IPS-18a (cell line): ENCODE data around the gene CNTFR.
A peak's percentile ranks its signal among the peaks of the same experiment; 100 is the strongest.

Experiments
- H3K27ac ChIP-seq: one replicate; pipeline ENCODE4 v1.5.1; 2013; ENCODE audit warnings: low read length
- H3K27me3 ChIP-seq: one replicate; pipeline ENCODE4 v1.6.1; 2013; ENCODE audit warnings: mild to moderate bottlenecking, low read length; ENCODE audit not compliant: control insufficient read depth, insufficient read depth
- H3K36me3 ChIP-seq: one replicate; pipeline ENCODE4 v1.6.1; 2013; ENCODE audit warnings: low read depth, low read length; ENCODE audit not compliant: control insufficient read depth
- H3K4me1 ChIP-seq: one replicate; pipeline ENCODE4 v1.6.1; 2013; ENCODE audit warnings: low read depth, low read length; ENCODE audit not compliant: control insufficient read depth
- H3K4me3 ChIP-seq: one replicate; pipeline ENCODE4 v1.5.1; 2013; ENCODE audit warnings: low read length
- H3K9ac ChIP-seq: one replicate; pipeline ENCODE4 v1.6.1; 2013; ENCODE audit warnings: mild to moderate bottlenecking, low read length, moderate library complexity
- H3K9me3 ChIP-seq: one replicate; pipeline ENCODE4 v1.6.1; 2013; ENCODE audit warnings: low read depth, low read length; ENCODE audit not compliant: control insufficient read depth

The CNTFR gene

DNA sequence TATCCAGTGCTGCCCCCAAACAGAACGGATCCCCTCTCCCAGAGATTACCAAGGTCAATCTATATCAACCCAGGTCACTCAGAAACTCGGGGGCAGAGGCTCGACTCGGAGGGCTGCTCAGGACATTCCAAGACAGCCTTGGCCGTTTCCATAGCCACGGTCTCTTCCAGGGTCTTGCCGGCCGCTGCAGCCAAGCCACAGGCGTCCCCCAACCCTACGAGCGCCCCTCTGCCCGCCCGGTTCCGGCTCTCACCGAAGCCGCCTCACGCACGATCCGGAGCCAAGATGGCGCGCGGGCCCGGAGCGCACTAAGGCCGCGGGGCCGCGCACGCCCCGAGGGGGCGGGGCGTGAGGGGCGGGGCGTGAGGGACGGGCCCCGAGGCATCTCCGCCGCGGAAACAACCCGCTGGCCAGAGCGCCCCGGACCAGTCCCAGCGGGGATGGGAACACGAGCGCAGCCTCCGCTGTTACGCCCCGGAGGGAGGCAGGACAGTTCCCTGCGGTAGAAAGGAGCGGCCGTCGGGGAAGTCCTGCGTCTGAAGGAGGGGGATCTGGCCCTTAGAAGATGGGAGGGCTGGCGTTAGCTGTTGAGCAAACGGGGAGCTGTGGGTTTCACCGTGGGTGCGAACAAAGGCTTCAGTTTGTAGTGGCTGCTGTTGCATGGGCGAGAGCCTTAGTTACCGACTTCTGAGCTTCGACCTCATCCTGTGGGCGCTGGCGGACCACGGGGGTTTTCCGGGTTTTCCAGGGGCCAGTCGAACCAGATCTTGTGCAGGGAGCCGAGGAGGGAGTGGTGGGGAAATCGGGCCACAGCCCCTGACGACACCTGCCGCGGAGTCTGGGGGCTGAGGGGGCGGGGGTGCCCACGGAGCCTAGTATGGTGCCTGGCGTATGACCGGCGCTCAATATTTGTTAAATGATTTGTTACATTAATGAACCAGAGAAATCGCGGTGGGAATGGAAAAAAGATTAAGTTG, 22.6 kb upstream of the CNTFR start, which contains the start of gene RPP25L:
TSS of gene RPP25L (minus strand) at position 287 of the 977 bp plus-strand sequence. CDS start 801 bp downstream, outside the sequence.
- Histone ChIP-seq H3K27me3 (peaks cover 5% of the 10 kb centered on the region), H3K27ac (peak within 1 kb of the TSS; percentile 61), H3K36me3 (no peaks in the 10 kb centered on the region), H3K9ac (peak within 1 kb of the TSS; percentile 86), H3K9me3 (no peaks in the 10 kb centered on the region), H3K4me1 (peaks cover 11% of the 10 kb centered on the region), H3K4me3 (peak within 1 kb of the TSS; percentile 86)

DNA sequence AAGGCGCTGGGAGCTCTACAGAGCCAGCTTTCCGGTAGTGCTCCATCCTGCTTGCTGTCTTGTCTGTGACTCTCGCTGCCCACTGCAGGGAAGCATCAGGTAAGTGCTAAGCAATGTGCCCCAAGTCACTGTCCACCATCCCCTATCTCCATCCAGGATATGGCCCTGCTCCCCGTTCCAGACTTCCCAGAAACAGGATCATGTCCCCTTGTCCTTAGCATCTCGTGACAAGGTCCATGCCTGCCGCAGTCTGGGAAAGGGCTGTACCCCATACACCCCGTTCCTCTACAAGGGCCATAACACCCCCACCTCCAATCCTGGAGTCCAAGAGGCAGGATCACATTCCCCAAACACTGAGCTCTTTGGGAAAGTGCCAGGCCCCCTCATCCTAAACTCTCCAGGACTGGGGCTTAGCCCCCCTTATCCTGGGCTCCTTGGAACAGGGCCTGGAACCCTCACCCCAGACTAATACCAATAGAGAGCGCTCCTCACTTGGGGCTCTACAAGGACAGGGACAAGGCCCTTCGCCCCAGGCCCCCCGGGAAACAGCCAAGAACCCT, 21.8 kb upstream of the CNTFR start:
- peaks cover 5% of the 10 kb centered on the region for H3K27me3 ChIP-seq
- H3K9me3 ChIP-seq = no peaks in the 10 kb centered on the region
- no peaks in the 10 kb centered on the region for H3K36me3 ChIP-seq
- H3K27ac ChIP-seq = peak overlapping the region; percentile 61
- peaks cover 11% of the 10 kb centered on the region for H3K4me1 ChIP-seq
- H3K4me3 ChIP-seq = peak overlapping the region; percentile 86
- peak overlapping the region; percentile 86 for H3K9ac ChIP-seq

GRCh38 chr9:34610434-34611206, 21.1 kb upstream of the CNTFR start:
- H3K27me3 ChIP-seq = peaks cover 5% of the 10 kb centered on the region
- H3K27ac ChIP-seq = no peak overlapping the region
- peaks cover 11% of the 10 kb centered on the region for H3K4me1 ChIP-seq
- H3K36me3 ChIP-seq = no peaks in the 10 kb centered on the region
- H3K9me3 ChIP-seq = no peaks in the 10 kb centered on the region
- no peak overlapping the region for H3K9ac ChIP-seq
- H3K4me3 ChIP-seq = peak overlapping the region; percentile 86

- H3K9me3 ChIP-seq = no peaks in the 10 kb centered on the region
- peaks cover 2% of the 10 kb centered on the region for H3K27me3 ChIP-seq
- H3K36me3 ChIP-seq = no peaks in the 10 kb centered on the region
- H3K4me1 ChIP-seq = peaks cover 7% of the 10 kb centered on the region
- H3K27ac ChIP-seq = no peak overlapping the region
- no peak overlapping the region for H3K9ac ChIP-seq
- H3K4me3 ChIP-seq = no peak overlapping the region
These were observed 17.8 kb upstream of the CNTFR start for GRCh38 chr9:34607331-34607730.

- no peaks in the 10 kb centered on the region for H3K27me3 ChIP-seq
- no peak overlapping the region for H3K4me3 ChIP-seq
- H3K4me1 ChIP-seq = peaks cover 8% of the 10 kb centered on the region
- no peaks in the 10 kb centered on the region for H3K36me3 ChIP-seq
- H3K27ac ChIP-seq = no peak overlapping the region
- no peak overlapping the region for H3K9ac ChIP-seq
- H3K9me3 ChIP-seq = no peaks in the 10 kb centered on the region
These were observed 17.4 kb upstream of the CNTFR start for GRCh38 chr9:34606905-34607304.

DNA sequence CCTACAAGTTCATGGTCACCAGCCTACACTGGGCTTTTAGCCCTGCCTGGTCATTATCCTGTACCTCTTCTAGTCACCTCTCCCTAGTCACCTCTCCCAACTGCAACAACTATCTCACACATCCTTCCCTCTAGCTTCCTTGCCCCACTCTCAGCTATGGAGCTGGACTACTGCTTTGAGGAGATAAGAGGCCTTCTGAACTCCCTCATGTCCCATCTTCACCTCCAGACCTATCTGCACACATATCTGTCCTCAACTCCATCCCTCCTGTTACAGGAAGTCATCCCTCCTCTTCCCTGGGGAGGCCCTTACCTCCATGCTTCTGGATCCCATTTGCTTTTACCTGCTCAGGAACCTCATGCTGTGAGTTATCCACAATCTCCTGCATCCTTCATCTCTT, 16.7 kb upstream of the CNTFR start:
- no peaks in the 10 kb centered on the region for H3K9me3 ChIP-seq
- H3K9ac ChIP-seq = no peak overlapping the region
- H3K27me3 ChIP-seq = no peaks in the 10 kb centered on the region
- H3K27ac ChIP-seq = no peak overlapping the region
- no peaks in the 10 kb centered on the region for H3K36me3 ChIP-seq
- H3K4me3 ChIP-seq = no peak overlapping the region
- H3K4me1 ChIP-seq = peaks cover 9% of the 10 kb centered on the region

GRCh38 chr9:34603610-34604231, 14.2 kb upstream of the CNTFR start:
- Histone ChIP-seq H3K4me1 (peaks cover 7% of the 10 kb centered on the region), H3K27me3 (no peaks in the 10 kb centered on the region), H3K27ac (no peak overlapping the region), H3K4me3 (no peak overlapping the region), H3K9ac (no peak overlapping the region), H3K9me3 (no peaks in the 10 kb centered on the region), H3K36me3 (no peaks in the 10 kb centered on the region)

DNA sequence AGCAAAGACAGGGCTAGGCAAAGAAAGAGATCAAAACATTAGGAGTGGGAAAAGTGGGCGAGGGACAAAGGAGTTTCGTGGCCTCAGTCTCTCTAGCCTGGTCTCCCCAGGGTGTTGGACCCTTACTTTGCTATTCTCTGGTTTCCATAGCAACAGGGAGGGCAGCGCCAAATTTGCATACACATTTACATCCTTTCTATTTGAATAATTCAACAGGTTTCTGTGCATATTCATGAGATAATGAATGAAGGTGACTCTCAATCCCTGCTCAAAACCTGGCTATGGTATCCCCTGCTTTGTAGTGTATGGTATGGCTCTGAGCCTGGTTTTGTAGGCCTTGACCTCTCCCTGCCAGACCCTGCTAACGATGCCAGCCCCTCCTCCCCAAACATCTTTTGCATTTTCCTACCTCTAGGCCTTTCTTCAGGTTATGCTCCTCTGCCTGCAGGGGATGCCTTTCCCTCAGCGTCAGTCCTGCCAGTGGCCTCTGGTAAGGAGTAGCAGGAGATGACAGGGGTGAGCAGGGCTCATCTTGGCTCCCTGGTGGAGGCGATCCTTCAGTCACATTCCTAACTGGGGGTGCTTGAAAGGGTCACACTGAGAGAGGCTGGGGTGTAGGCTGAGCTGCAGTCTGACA, 12.5 kb upstream of the CNTFR start:
- Histone ChIP-seq H3K9ac (no peak overlapping the region), H3K27me3 (no peaks in the 10 kb centered on the region), H3K9me3 (no peaks in the 10 kb centered on the region), H3K4me1 (peaks cover 7% of the 10 kb centered on the region), H3K27ac (no peak overlapping the region), H3K36me3 (no peaks in the 10 kb centered on the region), H3K4me3 (no peak overlapping the region)

- Histone ChIP-seq H3K27ac (no peak overlapping the region), H3K9me3 (no peaks in the 10 kb centered on the region), H3K36me3 (no peaks in the 10 kb centered on the region), H3K9ac (no peak overlapping the region), H3K27me3 (no peaks in the 10 kb centered on the region), H3K4me1 (peaks cover 7% of the 10 kb centered on the region), H3K4me3 (no peak overlapping the region)
These were observed 11.4 kb upstream of the CNTFR start for GRCh38 chr9:34600908-34601307.

DNA sequence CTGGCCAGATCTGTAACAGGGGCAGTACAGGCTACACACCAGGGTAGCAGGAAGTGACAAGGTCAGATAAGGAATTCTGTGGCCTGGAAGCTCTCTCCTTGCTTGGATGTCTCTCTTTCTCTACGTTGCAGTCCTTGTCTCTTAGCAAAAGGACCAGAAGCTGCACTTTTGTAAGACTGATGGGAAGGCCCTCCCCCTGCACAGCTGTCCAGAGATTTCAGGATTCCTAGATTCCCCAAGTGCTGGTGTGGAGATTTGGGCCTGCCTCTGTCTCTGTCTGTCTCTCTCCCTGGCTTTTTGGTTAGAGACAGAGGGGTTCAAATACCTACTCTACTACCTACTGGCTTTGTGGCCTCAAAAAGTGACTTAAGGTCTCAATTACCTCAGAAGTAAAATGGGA, 10.0 kb upstream of the CNTFR start:
- H3K36me3 ChIP-seq = no peaks in the 10 kb centered on the region
- H3K4me1 ChIP-seq = peaks cover 7% of the 10 kb centered on the region
- no peak overlapping the region for H3K9ac ChIP-seq
- H3K9me3 ChIP-seq = no peaks in the 10 kb centered on the region
- no peak overlapping the region for H3K4me3 ChIP-seq
- peaks cover 3% of the 10 kb centered on the region for H3K27me3 ChIP-seq
- H3K27ac ChIP-seq = no peak overlapping the region

DNA sequence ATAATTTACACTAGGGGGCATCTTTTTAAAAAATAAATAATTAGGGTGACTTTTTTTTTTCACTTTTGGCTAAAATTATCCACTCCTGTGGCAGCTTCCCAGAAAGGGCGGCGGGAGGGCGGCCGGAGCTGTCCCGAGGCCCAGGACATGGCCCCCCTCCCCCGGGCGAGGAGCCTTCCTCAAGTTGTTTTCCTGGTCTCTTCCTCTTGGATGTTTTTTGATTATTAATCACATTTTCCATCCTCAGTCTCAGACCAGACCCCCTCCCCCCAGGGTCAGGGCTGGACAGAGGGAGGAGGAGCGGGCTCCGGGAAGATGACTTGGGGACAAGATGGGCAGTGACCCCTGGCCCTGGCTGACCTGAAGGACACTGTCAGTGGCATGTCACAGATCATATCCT, 4.7 kb upstream of the CNTFR start:
- Histone ChIP-seq H3K9me3 (no peaks in the 10 kb centered on the region), H3K9ac (no peak overlapping the region), H3K4me3 (no peak overlapping the region), H3K27me3 (peaks cover 55% of the 10 kb centered on the region), H3K4me1 (peaks cover 8% of the 10 kb centered on the region), H3K36me3 (no peaks in the 10 kb centered on the region), H3K27ac (no peak overlapping the region)
